NCI-H446 (cell line): ENCODE data around the gene LMCD1.
A peak's percentile ranks its signal among the peaks of the same experiment; 100 is the strongest.

Experiments
- DNase-seq, 2 experiments: peaks; one replicate each; lab custom pipeline; 2025; lab: John Stamatoyannopoulos, UW

The LMCD1 gene

GRCh38 chr3:8619548-8619947, 117.9 kb downstream of the LMCD1 start:
- no peak for DNase-seq

- no peak for DNase-seq
Measured at GRCh38 chr3:8621141-8621540, 119.5 kb downstream of the LMCD1 start.

GRCh38 chr3:8621872-8622271, 120.2 kb downstream of the LMCD1 start:
- no peak for DNase-seq

GRCh38 chr3:8622873-8623691, 121.5 kb downstream of the LMCD1 start:
- DNase-seq: peak in 1 of 2 experiments; percentile 23

- no peak for DNase-seq
Measured at GRCh38 chr3:8623741-8624140, 122.1 kb downstream of the LMCD1 start.
